ENCODE results near the gene FGF11.

FGF11 gene

GRCh38 chr17:7440113-7440833 lies 961 bp downstream of the FGF11 start:
- H3K27ac ChIP-seq (ENCODE audit: extremely low read depth, low read depth, low read length), result peak overlapping the region; percentile 74
- ChIA-PET POLR2A (interaction anchor here (0.5 to 3.1 kb wide), 6 partner anchors 37 to 210 kb away, joined by 3 to 21 read pairs (median 4); partner anchors contain the start of genes PLSCR3, TMEM256 and ZBTB4), CTCF (interaction anchor here (0.6 to 3.8 kb wide), 3 partner anchors 13 to 84 kb away, joined by 3 to 18 read pairs (median 5); partner anchors contain the start of gene TMEM95)
- no peaks in the 10 kb centered on the region for H3K36me3 ChIP-seq (ENCODE audit: control insufficient read depth in 2 of 2, insufficient read depth in 1 of 2, low read length in 2 of 2)
- H3K4me3 ChIP-seq (ENCODE audit: low read depth, low read length), result peak overlapping the region; percentile 20
- H3K4me1 ChIP-seq (ENCODE audit: control insufficient read depth, insufficient read depth, low read length), result peaks cover 31% of the 10 kb centered on the region
- H3K9me3 ChIP-seq (ENCODE audit: control insufficient read depth, insufficient read depth, low read depth, low read length), result no peaks in the 10 kb centered on the region
- TF ChIP-seq ZNF629 (tag by site-specific recombination; IDR thresholded peaks at IDR 0.05) (peak; percentile 56), ZNF341 (tag by site-specific recombination; IDR thresholded peaks at IDR 0.05; ENCODE audit: low read depth) (no peak), SP7 (tag by site-specific recombination; IDR thresholded peaks at IDR 0.05) (peak; percentile 70; the same call in 1 of the 2 replicates), ZNF114 (tag by site-specific recombination; IDR thresholded peaks at IDR 0.05) (no peak), ZNF423 (tag by site-specific recombination; IDR thresholded peaks at IDR 0.05) (peak; percentile 94), ZSCAN18 (tag by site-specific recombination; IDR thresholded peaks at IDR 0.05) (no peak), ZFP37 (tag by site-specific recombination; IDR thresholded peaks at IDR 0.05) (0 out of 2 replicates have a peak, but pooled peaks have one; percentile 61), EGR2 (tag by site-specific recombination; IDR thresholded peaks at IDR 0.05; ENCODE audit: low read depth) (no peak), TRIM28 (IDR thresholded peaks at IDR 0.05; ENCODE audit: borderline replicate concordance, low read length) (no peak), ZNF777 (tag by site-specific recombination; IDR thresholded peaks at IDR 0.05; ENCODE audit: borderline replicate concordance) (peak; percentile 75; the same call in 1 of the 2 replicates), ZNF501 (tag by site-specific recombination; IDR thresholded peaks at IDR 0.05) (peak; percentile 54; the same call in 1 of the 2 replicates), ZNF473 (tag by site-specific recombination; IDR thresholded peaks at IDR 0.05) (no peak), ZBTB7A (tag by site-specific recombination; IDR thresholded peaks at IDR 0.05; ENCODE audit: low read depth) (peak; percentile 73; the same call in 1 of the 2 replicates), ZNF335 (tag by site-specific recombination; conservative IDR thresholded peaks at IDR 0.05) (peak; percentile 92; the same call in 1 of the 2 replicates), ZNF394 (tag by site-specific recombination; IDR thresholded peaks at IDR 0.05; ENCODE audit: borderline replicate concordance) (peak; percentile 53; the same call in 1 of the 2 replicates), ZNF521 (tag by site-specific recombination; IDR thresholded peaks at IDR 0.05) (no peak), SP2 (tag by site-specific recombination; IDR thresholded peaks at IDR 0.05) (peak; percentile 64), ZFP41 (tag by site-specific recombination; IDR thresholded peaks at IDR 0.05; ENCODE audit: borderline replicate concordance) (no peak), AEBP2 (tag by site-specific recombination; IDR thresholded peaks at IDR 0.05; ENCODE audit: borderline replicate concordance) (0 out of 2 replicates have a peak, but pooled peaks have one; percentile 57), ZNF324 (tag by site-specific recombination; IDR thresholded peaks at IDR 0.05) (peak; percentile 48; the same call in 1 of the 2 replicates), ZNF677 (tag by site-specific recombination; IDR thresholded peaks at IDR 0.05) (no peak), GLIS1 (tag by site-specific recombination; IDR thresholded peaks at IDR 0.05) (peak; percentile 49; the same call in 1 of the 2 replicates), WT1 (tag by site-specific recombination; IDR thresholded peaks at IDR 0.05) (peak; percentile 68; the same call in 1 of the 2 replicates), ZNF175 (tag by site-specific recombination; IDR thresholded peaks at IDR 0.05) (no peak)
- TF ChIP-seq, protein P1, sequence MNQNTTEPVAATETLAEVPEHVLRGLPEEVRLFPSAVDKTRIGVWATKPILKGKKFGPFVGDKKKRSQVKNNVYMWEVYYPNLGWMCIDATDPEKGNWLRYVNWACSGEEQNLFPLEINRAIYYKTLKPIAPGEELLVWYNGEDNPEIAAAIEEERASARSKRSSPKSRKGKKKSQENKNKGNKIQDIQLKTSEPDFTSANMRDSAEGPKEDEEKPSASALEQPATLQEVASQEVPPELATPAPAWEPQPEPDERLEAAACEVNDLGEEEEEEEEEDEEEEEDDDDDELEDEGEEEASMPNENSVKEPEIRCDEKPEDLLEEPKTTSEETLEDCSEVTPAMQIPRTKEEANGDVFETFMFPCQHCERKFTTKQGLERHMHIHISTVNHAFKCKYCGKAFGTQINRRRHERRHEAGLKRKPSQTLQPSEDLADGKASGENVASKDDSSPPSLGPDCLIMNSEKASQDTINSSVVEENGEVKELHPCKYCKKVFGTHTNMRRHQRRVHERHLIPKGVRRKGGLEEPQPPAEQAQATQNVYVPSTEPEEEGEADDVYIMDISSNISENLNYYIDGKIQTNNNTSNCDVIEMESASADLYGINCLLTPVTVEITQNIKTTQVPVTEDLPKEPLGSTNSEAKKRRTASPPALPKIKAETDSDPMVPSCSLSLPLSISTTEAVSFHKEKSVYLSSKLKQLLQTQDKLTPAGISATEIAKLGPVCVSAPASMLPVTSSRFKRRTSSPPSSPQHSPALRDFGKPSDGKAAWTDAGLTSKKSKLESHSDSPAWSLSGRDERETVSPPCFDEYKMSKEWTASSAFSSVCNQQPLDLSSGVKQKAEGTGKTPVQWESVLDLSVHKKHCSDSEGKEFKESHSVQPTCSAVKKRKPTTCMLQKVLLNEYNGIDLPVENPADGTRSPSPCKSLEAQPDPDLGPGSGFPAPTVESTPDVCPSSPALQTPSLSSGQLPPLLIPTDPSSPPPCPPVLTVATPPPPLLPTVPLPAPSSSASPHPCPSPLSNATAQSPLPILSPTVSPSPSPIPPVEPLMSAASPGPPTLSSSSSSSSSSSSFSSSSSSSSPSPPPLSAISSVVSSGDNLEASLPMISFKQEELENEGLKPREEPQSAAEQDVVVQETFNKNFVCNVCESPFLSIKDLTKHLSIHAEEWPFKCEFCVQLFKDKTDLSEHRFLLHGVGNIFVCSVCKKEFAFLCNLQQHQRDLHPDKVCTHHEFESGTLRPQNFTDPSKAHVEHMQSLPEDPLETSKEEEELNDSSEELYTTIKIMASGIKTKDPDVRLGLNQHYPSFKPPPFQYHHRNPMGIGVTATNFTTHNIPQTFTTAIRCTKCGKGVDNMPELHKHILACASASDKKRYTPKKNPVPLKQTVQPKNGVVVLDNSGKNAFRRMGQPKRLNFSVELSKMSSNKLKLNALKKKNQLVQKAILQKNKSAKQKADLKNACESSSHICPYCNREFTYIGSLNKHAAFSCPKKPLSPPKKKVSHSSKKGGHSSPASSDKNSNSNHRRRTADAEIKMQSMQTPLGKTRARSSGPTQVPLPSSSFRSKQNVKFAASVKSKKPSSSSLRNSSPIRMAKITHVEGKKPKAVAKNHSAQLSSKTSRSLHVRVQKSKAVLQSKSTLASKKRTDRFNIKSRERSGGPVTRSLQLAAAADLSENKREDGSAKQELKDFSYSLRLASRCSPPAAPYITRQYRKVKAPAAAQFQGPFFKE (tag by site-specific recombination; IDR thresholded peaks at IDR 0.05; ENCODE audit: borderline replicate concordance), result 0 out of 2 replicates have a peak, but pooled peaks have one; percentile 71
- TF ChIP-seq, protein P2, sequence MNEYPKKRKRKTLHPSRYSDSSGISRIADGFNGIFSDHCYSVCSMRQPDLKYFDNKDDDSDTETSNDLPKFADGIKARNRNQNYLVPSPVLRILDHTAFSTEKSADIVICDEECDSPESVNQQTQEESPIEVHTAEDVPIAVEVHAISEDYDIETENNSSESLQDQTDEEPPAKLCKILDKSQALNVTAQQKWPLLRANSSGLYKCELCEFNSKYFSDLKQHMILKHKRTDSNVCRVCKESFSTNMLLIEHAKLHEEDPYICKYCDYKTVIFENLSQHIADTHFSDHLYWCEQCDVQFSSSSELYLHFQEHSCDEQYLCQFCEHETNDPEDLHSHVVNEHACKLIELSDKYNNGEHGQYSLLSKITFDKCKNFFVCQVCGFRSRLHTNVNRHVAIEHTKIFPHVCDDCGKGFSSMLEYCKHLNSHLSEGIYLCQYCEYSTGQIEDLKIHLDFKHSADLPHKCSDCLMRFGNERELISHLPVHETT (tag by site-specific recombination; IDR thresholded peaks at IDR 0.05), result peak; percentile 73
